ENCODE data around the gene PHACTR3. TPM values are rescaled to one million over a fixed set of nuclear protein-coding genes. Genes with fewer than 3 reads are reported as not detected.

PHACTR3 gene
- polyA plus RNA-seq, 2 of the 4 experiments (the other 2 are of a cell fraction) = not detected

DNA sequence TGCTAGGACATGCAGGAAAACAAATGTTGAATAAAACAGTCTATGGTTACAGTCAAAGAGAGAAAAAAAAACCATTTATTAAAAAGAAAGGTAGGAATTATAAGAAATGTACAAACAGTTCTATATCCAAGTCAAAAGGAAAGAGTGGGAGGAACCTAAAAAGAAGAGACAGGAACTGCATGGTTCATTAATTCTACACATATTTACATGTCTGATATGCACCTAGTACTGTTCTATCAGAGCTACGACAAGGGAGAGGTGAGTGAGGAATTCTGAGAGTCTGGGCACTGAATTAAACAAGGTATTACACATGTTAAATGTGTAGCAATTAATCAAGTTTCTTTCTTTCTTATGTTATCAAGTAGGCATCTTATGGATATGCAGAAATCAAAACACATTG lies 287.2 kb downstream of the PHACTR3 start:
- no peak for ATAC-seq
- no peak for TF ChIP-seq JUN (IDR thresholded peaks at IDR 0.05)
- no peak for TF ChIP-seq SREBF2 (IDR thresholded peaks at IDR 0.05)
- no peak for TF ChIP-seq TFCP2L1 (CRISPR knock-in tag; IDR thresholded peaks at IDR 0.05)
- TF ChIP-seq HDAC2 (IDR thresholded peaks at IDR 0.05) = no peak
- no peak for TF ChIP-seq FOXS1 (CRISPR knock-in tag; IDR thresholded peaks at IDR 0.05)
- TF ChIP-seq HMGXB4 (CRISPR knock-in tag; IDR thresholded peaks at IDR 0.05; ENCODE audit: borderline replicate concordance) = no peak
- TF ChIP-seq POLR2A (IDR thresholded peaks at IDR 0.05; ENCODE audit: low read length) = no peak
- no peak for TF ChIP-seq KDM1A (IDR thresholded peaks at IDR 0.05; ENCODE audit: low read depth)
- no peak for TF ChIP-seq RNF2 (IDR thresholded peaks at IDR 0.05; ENCODE audit: borderline replicate concordance, low read depth)
- no peak for TF ChIP-seq RFX5 (IDR thresholded peaks at IDR 0.05)
- TF ChIP-seq POLR2AphosphoS2 (conservative IDR thresholded peaks at IDR 0.05; ENCODE audit: low read length) = no peak
- no peak for TF ChIP-seq MYC (IDR thresholded peaks at IDR 0.05; ENCODE audit: borderline replicate concordance, low read length)
- TF ChIP-seq EHF (CRISPR knock-in tag; IDR thresholded peaks at IDR 0.05) = no peak
- no peak for TF ChIP-seq NR3C1 (IDR thresholded peaks at IDR 0.05)
- no peak for TF ChIP-seq RCOR1 (IDR thresholded peaks at IDR 0.05; ENCODE audit: low read depth, low read length)
- FAIRE-seq = no peak

DNA sequence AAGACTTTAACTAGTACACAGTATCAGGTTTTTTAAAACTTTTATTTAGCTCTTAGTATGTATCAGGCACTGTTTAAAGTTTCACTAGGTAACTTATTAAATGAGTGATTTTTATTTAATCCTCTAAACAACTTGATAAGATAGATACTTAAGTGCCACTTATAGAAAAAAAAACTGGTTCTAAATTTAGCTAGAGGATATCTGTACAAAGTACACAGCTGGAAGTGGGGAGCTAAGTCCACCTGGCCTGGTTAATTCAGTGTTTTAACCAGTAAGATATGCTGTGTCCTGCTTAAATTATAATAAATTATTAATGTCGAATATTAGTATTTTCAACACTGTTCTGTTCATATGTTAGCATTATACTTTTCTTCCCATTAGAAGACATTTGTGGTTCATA lies 291.6 kb downstream of the PHACTR3 start:
- no peak for FAIRE-seq
- no peak overlapping the region for H3K4me3 ChIP-seq
- no peaks in the 10 kb centered on the region for H3K9me3 ChIP-seq
- no peak for ATAC-seq
- H3K4me2 ChIP-seq = no peak overlapping the region
- DNase-seq (ENCODE audit: low read depth in 1 of 2, low spot score in 1 of 2) = no peak
- TF ChIP-seq HOXB5 (CRISPR knock-in tag; IDR thresholded peaks at IDR 0.05) = no peak
- no peak for TF ChIP-seq RCOR1 (IDR thresholded peaks at IDR 0.05; ENCODE audit: low read depth, low read length)
- POLR2A ChIA-PET = no interaction called here
- CTCF ChIA-PET = interaction anchor here (0.5 kb wide), 1 partner anchor 637 kb away, joined by 3 read pairs; no protein-coding TSS in a partner anchor
- no peaks in the 10 kb centered on the region for H3K4me1 ChIP-seq
- WGBS (ENCODE audit: missing lambda C conversion rate) = 52% methylated on average over 1 of the region's 1 CpG
- H3K27ac ChIP-seq = no peak overlapping the region

More for the DNA sequence above, 287.2 kb downstream of the PHACTR3 start:
- Histone ChIP-seq H3K27ac (no peak overlapping the region), H3K4me3 (no peak overlapping the region), H3K4me2 (no peak overlapping the region), H3K4me1 (no peaks in the 10 kb centered on the region), H3K9me3 (no peaks in the 10 kb centered on the region)
- POLR2A ChIA-PET = no interaction called here
- CTCF ChIA-PET = no interaction called here
- 86% methylated on average over 1 of the region's 1 CpG for WGBS (ENCODE audit: missing lambda C conversion rate)
- DNase-seq (ENCODE audit: low read depth in 1 of 2, low spot score in 1 of 2) = no peak

Small RNAs within 50 kb of the gene (small RNA-seq; reads per million reads assigned to genes)
- gene RNU7-141P = 0 to 0.43 (median 0) reads per million in 6 experiments

Data from A549 (cell line).